ENCODE data around the gene LRRC61.

Gene LRRC61

DNA sequence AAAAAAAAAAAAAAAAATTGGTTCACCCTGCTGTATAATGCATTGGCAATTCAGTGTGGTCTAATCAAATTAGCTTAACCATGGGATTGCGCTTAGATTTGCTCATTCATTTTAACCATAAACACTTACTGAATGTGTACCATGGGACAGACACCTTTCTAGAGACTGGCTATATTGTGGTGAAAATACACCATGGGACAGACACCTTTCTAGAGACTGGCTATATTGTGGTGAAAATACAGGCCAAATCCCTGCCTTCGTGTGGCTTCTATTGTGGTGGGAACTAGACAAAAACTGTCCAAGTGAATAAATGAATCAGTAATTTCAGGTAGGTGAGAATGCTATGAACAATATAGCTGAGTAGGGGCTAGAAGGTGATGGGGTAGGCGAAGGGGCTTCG, 35.3 kb downstream of the LRRC61 start:
- no peak for DNase-seq

DNA sequence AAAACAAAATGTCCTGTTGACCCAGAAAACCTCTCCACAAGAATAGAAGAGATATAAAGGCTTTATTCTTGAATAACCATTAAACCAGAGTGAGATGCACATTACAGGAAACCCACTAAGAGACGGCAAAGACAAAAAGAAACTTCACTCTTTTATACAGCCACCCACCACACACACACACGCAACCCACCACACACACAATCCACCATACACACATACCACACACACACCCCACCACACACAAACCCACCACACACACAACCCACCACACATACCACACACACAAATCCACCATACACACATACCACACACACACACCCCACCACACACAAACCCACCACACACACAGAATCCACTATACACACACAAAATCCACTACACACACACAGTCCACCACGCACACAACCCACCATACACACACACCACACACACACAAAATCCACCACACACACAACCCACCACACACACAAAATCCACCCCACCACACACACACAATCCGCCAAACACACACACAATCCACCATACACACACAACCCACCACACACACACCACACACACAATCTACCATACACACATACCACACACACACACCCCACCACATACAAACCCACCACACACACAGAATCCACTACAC, 36.0 kb downstream of the LRRC61 start:
- DNase-seq = no peak

DNA sequence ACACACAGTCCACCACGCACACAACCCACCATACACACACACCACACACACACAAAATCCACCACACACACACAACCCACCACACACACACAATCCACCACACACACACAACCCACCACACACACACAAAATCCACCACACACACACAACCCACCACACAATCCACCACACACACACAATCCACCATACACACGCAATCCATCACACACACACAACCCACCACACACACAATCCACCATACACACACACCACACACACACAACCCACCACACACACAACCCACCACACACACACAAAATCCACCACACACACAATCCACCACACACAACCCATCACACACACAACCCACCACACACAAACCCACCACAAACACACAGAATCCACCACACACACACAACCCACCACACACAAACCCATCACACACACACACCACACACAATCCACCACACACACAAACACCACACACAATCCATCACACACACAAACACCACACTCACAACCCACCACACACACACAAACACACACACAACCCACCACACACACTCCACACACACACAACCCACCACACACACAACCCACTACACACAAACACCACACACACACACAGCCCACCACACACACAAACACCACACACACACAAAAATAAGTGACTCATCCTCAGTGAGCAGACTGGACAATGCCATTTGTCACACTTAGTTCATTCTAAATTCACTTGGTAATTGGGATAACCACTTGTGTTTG, 36.6 kb downstream of the LRRC61 start:
- no peak for DNase-seq

DNA sequence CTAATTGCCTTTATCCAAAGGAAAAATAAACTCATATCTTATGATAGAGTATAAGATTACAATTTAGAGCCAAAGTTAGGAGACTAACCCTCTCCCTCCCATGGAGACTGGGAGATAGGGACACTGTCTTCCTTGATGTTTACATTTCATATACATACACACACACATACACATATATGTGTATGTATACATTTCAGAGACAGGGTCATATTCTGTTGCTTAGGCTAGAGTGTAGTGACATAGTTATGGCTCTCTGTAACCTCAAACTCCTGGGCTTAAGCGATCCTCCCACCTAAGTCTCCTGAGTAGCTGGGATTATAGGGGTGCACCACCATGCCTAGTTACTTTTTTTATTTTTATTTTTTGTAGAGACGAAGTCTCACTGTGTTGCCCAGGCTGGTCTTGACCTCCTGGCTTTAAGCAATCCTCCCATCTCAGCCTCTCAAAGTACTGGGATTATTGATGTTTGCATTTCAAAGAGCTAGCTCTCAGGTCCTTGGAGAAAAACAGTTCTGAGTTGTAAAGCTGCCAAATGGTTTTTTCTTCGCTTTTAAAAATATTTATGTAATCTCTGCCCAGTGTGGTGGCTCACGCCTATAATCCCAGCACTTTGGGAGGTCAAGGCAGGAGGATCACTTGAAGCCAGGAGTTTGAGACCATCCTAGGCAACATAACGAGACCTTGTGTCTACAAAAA, 37.4 kb downstream of the LRRC61 start:
- DNase-seq = no peak

DNA sequence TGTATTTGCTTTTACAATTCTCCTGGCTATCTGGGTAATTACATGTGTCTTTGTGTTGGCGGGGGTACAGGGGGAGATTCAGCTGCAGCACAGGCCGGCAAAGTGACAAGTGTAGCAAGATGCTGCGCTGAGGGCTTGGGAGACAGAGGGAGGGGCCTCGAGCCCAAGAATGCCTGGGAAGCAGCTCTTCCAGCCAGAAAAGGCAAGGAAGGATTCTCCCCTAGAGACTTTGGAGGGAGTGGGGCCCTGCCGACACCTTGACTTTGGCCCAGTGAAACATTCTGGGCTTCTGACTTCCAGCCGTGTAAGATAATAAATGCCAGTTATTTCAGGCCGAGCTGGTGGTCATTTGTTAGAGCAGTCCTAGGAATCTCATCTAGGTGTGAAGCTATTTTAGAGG, 38.2 kb downstream of the LRRC61 start:
- DNase-seq = no peak

DNA sequence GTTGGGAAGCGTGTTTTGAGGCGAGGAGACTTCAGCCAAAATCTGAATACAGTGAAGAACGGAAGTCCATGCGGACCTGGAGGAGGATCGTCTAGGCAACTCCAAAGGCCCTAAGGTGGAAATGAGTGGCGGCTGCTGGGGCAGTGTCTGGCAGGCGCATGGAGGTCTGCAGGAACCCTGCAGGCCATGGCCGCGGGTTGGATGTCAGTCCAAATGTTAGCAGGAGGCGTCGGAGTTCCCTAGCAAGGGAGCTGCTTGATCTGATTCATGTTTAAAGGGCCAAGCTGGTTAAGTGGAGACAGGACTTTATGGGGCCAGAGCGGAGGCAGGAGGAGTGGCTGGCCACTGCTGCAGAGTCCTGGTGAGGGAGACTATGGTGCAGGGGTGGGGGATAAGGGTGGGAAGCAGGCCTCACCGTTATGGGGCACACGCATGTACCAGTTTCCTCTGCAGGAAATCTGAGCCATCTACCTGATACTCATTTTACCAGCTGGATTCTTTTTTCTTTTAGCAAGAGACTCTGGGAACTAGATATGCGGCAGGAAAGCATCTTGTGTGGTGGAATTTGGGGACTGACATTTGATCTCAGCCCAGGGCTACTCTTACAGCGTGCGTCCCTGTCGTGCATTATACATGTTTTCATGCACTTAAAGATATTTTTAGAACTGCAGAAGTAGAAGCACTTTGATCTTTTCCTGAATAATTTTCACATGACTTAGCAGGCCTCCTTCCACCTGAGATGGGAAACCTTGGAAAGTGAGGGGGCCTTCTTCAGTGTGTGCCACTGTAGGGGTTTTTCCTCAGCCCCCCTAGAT, 38.9 kb downstream of the LRRC61 start:
- DNase-seq = no peak

DNA sequence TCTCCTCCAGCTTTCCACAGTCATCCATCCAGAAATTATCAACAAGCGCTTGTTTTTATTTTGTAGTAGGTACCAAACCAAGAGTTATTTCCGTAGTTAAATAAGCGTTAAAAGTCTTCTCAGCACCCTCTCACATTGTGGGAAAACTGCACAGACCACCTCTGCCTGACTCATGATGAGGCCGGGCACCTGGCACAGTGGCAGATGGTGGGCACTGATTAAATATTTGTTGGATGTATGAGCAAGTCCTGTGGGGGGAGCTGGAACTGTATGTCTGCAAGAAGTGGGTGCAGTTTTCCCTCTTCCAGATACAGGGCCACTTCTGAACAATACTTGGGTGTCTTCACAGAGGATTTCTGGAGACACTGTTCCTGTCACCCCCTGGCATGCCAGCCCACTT, 40.2 kb downstream of the LRRC61 start:
- DNase-seq = no peak

DNA sequence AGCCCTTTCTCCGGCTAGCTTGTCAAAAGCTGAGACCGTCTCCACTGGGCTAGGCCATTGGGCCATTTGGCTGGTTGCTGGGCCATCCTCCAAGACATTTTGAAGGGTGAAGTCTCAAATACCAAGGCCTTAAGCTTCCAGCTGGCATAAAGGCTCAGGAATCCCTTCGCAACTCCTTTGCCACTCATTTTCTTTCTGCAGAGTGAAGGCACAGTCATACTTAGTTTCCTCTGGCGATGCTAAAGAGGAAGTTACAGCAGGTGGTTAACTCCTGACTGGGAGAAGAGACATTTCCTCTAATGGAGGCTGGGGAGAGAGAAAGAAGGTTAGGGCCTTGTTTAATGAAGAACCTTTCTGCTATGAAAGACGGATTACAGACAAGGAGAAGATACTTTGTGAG, 40.7 kb downstream of the LRRC61 start:
- no peak for DNase-seq

DNA sequence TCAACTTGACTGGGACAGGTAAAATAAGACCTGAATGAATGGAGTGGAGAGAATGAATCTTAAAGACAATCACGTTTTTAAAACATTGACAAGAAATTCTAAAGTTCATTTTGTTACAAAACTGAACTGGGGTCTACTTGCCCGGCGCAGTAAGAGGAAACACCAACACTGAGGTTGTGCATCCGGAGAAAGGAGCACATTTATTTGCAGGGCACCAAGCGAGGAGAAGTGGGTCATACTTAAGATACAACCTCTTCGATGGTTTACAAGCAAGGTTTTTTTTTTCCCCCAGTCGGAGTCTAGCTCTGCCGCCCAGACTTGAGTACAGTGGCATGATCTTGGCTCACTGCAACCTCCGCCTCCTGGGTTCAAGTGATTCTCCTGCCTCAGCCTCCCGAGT, 42.0 kb downstream of the LRRC61 start:
- no peak for DNase-seq

DNA sequence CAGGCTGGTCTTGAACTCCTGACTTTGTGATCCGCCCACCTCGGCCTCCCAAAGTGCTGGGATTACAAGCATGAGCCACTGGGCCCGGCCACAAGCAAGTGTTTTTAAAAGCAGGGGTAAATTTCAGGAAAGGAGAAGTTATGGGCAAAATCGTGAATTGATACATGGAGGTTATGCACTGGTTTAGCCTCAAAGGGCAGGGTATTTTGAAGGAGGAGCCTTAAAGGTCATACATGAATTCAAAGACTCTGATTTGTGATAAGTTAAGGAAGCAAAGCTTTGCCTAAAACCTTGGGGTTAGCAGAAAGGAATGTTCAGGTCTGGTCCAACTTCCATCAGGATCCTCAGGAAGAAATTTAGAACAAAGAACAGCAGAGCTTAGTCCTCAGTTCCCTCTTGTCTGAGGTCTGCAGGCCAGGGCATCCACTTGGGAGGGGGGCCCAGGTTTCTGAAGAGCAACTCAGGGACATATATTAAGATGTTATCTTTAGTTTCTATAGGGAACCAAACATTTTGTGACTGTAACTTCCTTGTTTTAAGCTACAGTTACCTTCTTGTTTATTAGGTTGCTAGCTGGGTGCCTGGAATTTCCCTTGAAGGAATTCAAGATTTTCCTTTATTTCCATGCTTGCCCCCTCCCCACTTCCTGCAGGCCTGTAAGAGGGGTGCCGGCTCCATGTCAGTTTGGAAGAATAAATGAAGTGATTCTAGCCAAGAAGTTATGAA, 42.7 kb downstream of the LRRC61 start:
- DNase-seq = no peak

DNA sequence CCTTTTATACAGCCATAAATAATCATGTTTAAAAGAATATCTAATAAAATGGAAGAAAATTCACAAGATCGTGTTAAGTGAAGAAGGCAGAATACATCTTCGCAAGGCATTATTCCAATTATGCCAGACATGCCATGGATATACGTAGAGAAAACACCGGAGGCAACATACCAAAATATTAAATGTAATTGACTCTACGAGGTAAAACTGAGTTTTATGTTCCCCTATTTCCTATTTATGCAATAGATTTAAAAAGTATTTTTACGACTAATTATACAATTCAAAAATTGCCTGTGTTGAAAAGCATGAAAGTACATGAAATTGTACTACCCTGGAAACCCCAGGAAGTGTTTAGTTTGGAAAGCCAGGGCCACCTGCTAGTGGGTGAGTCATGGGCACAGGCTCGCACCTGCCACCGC, 44.5 kb downstream of the LRRC61 start:
- no peak for DNase-seq

DNA sequence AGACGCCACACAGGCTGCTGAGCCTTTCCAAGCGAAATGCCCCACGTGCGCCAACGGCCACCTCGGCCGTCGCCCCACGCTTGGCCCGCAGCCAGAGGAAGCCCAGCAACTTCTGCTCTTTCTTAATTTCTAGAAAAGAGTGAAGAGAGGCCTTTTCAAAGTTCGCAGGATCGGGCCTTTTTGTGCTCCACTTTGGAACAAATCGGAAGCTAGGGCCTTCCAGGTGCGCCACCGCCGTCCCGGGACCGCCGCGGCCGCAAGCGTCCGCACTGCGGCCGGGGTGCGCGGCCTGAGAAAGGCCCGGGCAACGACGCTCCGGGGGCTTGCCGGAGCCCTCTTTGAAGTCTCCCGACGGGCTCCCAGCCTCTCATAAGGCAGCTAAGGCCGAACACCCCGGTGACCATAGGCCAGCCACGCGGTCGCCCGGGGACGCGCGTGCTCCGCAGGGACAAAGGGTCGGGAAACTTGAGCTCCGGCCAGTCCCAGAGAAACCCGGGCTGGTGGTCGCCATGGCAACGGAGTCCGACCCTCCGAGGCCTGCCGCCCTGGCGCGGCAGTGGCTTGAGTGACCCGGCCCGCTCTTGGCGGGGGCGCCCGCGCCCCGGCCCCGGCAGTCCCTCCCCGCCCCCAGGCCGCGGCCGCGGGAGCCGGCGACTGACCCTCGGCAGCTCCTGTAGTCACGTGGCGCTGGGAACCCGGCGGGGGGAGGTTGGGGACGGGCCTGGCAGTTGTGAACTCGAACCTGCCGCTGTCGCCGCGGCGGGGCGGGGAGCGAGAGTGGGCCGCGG, 45.1 kb downstream of the LRRC61 start, which contains the start of gene REPIN1:
TSS of gene REPIN1 (plus strand) at position 727 of the 788 bp plus-strand sequence. CDS start 890 bp downstream, outside the sequence.
- peak; percentile 82 for DNase-seq

DNA sequence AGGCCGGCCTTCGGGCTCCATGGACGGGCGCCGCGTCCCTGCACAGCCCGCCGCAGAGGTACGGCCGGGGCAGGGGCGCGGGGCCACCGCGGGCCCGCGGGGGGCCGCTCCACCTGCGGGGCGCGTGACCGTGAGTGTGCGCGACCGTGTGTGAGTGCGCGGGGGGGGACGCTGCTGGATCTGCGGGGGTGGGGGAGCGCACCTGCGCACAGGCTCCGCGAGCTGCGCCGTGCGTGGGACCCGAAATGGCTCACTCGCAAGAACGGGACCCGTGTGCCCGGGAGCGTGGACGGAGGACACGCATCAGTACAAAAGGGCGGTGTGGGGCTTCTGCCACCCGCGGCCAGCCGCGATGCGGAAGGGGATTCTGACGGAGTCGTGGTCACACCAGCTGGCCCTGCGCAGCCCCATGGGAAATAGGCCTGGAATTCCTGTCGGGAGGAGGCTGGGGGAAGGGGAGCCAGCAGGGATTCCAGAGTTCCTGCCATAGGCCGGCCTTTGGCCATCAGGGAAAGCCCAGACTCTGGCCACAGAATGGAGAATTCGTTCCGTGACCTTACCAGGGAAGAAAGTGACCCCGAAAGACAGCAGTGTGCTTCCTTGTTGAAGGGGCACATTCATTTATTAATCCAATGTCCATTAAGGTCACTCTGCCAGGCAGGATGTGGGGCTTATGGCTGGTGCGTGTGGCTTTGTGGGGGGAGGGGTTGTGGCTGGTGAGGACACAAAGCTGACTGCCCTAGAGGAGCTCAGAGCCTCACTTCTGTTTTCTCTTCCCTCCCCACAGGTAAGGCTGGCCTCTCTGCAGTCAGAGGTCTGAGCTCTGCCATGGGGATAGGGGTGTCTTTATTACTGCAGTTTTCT, 46.0 kb downstream of the LRRC61 start:
- DNase-seq = peak; percentile 65

DNA sequence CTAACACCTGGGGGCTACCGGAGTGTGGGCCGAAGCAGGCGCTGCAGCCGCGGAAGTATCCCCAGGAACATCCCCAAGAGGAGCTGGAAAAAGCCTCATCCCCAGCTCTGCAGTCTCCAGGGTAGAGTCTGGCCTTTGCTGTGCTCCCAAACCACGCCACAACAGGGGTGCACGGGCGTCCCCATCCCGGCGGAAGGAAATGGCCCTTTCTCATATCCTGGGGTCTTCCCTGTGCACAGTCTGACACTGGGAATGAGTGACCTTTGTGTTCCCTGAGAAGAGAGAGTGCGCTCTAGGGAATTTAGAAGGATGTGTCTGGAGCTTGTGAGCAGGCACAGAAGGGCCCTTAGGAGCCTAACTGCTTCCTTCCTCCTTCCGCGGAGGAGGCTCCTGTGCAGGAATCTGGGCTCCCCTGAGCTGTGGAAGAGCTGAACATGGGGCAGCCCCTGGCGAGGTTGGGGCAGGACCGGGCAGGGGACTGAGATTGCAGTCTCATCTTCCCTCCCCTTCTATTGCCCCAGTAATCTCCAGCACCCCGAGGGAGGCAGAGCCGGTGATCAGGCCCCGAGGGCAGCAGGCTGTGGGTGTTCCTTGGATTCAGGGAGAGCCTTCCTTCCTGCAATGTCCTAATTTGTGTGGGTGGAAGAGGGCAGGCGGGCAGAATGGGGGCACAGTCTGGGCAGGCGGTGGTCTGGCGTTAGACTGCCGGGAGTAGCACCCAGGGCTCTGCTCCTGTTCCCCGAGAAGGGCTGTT, 46.8 kb downstream of the LRRC61 start:
- no peak for DNase-seq

DNA sequence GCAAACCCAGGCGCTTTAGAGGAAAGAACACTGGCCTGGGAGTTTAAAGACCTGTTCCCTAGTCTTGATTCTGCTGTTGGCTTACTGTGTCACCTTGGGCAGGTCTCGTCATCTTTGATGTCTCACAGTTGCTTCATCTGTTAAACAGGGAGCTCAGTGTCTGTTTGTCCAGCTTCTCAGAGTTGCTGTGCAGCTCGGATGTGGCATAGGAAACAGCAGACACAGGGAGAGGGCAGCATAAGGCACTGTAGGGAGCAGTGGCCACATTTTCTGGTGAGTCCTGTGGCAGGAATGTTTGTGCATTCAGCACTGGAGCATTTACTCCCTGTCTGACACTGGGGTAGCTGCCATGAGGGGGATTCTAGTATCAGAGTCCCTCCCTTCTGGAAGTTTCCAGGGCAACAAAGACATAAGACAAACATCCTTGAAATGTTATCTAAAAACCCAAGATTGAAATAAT, 47.5 kb downstream of the LRRC61 start:
- DNase-seq = no peak

DNA sequence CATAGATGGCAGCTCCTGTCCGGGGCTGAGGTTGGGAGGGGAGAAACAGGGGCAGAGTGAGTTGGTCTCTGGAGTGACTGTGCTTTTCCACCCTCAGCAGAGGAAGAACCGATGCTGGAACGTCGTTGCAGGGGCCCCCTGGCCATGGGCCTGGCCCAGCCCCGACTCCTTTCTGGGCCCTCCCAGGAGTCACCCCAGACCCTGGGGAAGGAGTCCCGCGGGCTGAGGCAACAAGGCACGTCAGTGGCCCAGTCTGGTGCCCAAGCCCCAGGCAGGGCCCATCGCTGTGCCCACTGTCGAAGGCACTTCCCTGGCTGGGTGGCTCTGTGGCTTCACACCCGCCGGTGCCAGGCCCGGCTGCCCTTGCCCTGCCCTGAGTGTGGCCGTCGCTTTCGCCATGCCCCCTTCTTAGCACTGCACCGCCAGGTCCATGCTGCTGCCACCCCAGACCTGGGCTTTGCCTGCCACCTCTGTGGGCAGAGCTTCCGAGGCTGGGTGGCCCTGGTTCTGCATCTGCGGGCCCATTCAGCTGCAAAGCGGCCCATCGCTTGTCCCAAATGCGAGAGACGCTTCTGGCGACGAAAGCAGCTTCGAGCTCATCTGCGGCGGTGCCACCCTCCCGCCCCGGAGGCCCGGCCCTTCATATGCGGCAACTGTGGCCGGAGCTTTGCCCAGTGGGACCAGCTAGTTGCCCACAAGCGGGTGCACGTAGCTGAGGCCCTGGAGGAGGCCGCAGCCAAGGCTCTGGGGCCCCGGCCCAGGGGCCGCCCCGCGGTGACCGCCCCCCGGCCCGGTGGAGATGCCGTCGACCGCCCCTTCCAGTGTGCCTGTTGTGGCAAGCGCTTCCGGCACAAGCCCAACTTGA, 48.2 kb downstream of the LRRC61 start:
- DNase-seq = no peak

DNA sequence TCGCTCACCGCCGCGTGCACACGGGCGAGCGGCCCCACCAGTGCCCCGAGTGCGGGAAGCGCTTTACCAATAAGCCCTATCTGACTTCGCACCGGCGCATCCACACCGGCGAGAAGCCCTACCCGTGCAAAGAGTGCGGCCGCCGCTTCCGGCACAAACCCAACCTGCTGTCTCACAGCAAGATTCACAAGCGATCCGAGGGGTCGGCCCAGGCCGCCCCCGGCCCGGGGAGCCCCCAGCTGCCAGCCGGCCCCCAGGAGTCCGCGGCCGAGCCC, 48.8 kb downstream of the LRRC61 start:
- no peak for DNase-seq

DNA sequence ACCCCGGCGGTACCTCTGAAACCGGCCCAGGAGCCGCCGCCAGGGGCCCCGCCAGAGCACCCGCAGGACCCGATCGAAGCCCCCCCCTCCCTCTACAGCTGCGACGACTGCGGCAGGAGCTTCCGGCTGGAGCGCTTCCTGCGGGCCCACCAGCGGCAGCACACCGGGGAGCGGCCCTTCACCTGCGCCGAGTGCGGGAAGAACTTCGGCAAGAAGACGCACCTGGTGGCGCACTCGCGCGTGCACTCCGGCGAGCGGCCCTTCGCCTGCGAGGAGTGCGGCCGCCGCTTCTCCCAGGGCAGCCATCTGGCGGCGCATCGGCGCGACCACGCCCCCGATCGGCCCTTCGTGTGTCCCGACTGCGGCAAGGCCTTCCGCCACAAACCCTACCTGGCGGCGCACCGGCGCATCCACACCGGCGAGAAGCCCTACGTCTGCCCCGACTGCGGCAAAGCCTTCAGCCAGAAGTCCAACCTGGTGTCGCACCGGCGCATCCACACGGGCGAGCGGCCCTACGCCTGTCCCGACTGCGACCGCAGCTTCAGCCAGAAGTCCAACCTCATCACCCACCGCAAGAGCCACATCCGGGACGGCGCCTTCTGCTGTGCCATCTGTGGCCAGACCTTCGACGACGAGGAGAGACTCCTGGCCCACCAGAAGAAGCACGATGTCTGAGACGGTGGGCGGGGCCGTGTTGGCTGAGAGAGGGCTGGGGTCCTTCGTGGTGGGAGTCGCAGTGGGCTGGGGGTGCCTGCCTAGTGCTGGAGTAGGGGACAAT, 49.3 kb downstream of the LRRC61 start:
- DNase-seq = no peak
